ENCODE results near the gene EXOSC6. TPM values are rescaled to one million over a fixed set of nuclear protein-coding genes. Genes with fewer than 3 reads are reported as not detected.
A peak's percentile ranks its signal among the peaks of the same experiment; 100 is the strongest.

EXOSC6 gene
- total RNA-seq, 1 experiment from 2014 or later: 19.3 TPM

DNA sequence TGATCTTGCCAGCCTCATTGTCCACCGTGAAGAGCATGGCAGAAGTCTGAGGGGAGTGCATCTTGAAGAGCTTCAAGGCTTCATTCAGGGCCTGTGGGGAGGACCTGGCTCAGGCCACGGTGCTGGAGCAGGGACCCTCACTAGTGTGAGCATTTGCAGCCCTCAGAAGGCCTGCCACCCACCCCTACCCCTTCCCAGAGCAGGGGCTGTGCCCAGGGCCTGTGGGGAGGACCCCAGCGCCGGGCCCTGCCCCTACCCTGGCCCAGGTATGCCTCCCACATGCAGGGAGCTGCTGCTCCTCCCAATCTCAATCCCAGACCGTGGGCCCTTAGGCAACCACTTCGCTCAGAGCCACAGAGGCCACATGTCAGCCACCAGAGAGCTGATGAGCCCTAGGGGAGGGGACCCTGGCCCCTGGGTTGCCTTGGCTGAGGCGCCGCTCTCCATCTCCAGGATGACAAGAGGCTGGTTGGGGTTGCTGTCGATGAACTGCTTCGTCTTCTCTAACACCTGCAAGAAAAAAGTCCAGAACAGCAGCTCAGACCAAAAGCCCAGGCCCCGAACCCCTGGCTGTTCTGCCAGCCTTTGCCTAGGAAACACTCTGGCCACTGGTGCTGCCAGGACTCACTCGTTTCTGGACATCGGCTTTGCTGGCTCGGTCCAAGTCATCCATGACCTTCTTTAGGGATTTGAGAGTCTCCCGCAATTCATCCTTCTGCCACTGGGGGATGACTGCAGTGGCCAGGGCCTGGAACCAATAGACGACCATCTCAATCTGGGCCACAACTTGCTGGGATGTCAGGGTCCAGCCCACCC, 1.8 kb upstream of the EXOSC6 start:
- no peak for TF ChIP-seq POLR2AphosphoS5 (IDR thresholded peaks at IDR 0.05; ENCODE audit: low read depth, low read length)
- TF ChIP-seq CTCF (IDR thresholded peaks at IDR 0.05): peak; percentile 64; the same call in 1 of the 2 replicates
- Histone ChIP-seq H3K4me3 (ENCODE audit: low read depth in 2 of 2, low read length in 2 of 2) (no peak overlapping the region), H3K27ac (ENCODE audit: low read length) (no peak overlapping the region), H3K27me3 (ENCODE audit: control insufficient read depth, insufficient read depth, low read length) (no peaks in the 10 kb centered on the region), H3K9me3 (ENCODE audit: control insufficient read depth, insufficient read depth, low read depth, low read length) (no peaks in the 10 kb centered on the region), H3K4me1 (ENCODE audit: control insufficient read depth, insufficient read depth, low read length) (no peaks in the 10 kb centered on the region), H3K36me3 (ENCODE audit: control insufficient read depth, insufficient read depth, low read length) (peaks cover 7% of the 10 kb centered on the region)
- BruUV-seq (replicated peaks): no TSS peak
- no peak for ATAC-seq
- in situ Hi-C loops (cut with HindIII; ENCODE audit: low pct_unique_long_range_greater_than_20kb, low sequenced_read_pairs) (no loop called here), intact Hi-C loops (cut with micrococcal nuclease; ENCODE audit: unreplicated experiment) (no loop called here)
- CTCF ChIA-PET: no interaction called here
- no peak for DNase-seq (ENCODE audit: low read depth, low spot score)
- POLR2A ChIA-PET: interaction anchor here (0.7 kb wide), 1 partner anchor 12 kb away, joined by 4 read pairs; no protein-coding TSS in a partner anchor

DNA sequence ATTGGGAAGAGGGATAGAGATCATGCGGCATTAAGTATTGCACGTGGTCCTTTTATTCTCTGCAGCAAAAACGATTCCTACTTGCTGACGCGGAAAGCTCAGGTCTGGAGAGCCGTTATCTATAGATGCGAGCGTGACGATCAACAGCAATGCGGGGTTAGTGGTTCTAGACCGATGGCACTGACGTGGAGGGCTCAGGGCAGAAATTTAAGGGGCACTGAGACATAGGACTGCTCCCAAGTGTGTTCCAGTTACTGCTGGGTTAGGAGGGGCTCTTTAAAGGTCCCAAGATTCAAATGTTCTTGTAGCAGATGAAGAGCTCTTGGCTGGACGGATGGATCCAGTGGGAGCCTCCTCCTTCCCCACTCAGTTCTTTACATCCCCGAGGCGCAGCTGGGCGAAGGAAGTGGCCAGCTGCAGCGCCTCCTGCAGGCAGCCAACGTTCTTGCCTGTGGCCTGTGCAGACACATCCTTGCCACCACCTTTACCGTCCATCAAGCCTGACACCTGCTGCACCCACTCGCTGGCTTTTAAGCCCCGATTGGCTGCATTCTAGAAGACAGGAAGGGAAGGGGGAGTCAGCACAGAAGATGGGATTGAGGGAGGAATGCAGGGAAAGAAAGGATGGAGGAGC, 732 bp upstream of the EXOSC6 start:
- DNase-seq (ENCODE audit: low read depth, low spot score) (no peak), ATAC-seq (no peak)
- Histone ChIP-seq H3K9me3 (ENCODE audit: control insufficient read depth, insufficient read depth, low read depth, low read length) (no peaks in the 10 kb centered on the region), H3K27me3 (ENCODE audit: control insufficient read depth, insufficient read depth, low read length) (no peaks in the 10 kb centered on the region), H3K4me3 (ENCODE audit: low read depth in 2 of 2, low read length in 2 of 2) (no peak overlapping the region), H3K4me1 (ENCODE audit: control insufficient read depth, insufficient read depth, low read length) (no peaks in the 10 kb centered on the region), H3K27ac (ENCODE audit: low read length) (no peak overlapping the region), H3K36me3 (ENCODE audit: control insufficient read depth, insufficient read depth, low read length) (peaks cover 5% of the 10 kb centered on the region)
- TF ChIP-seq CTCF (IDR thresholded peaks at IDR 0.05) (peak; percentile 25), TCF7L2 (IDR thresholded peaks at IDR 0.05; ENCODE audit: low read depth, low read length) (no peak)
- intact Hi-C loops (cut with micrococcal nuclease; ENCODE audit: unreplicated experiment) (no loop called here), in situ Hi-C loops (cut with HindIII; ENCODE audit: low pct_unique_long_range_greater_than_20kb, low sequenced_read_pairs) (no loop called here)
- POLR2A ChIA-PET: interaction anchor here (0.6 kb wide), 1 partner anchor 36 kb away, joined by 7 read pairs; no protein-coding TSS in a partner anchor
- BruUV-seq (replicated peaks): no TSS peak
- CTCF ChIA-PET: no interaction called here

DNA sequence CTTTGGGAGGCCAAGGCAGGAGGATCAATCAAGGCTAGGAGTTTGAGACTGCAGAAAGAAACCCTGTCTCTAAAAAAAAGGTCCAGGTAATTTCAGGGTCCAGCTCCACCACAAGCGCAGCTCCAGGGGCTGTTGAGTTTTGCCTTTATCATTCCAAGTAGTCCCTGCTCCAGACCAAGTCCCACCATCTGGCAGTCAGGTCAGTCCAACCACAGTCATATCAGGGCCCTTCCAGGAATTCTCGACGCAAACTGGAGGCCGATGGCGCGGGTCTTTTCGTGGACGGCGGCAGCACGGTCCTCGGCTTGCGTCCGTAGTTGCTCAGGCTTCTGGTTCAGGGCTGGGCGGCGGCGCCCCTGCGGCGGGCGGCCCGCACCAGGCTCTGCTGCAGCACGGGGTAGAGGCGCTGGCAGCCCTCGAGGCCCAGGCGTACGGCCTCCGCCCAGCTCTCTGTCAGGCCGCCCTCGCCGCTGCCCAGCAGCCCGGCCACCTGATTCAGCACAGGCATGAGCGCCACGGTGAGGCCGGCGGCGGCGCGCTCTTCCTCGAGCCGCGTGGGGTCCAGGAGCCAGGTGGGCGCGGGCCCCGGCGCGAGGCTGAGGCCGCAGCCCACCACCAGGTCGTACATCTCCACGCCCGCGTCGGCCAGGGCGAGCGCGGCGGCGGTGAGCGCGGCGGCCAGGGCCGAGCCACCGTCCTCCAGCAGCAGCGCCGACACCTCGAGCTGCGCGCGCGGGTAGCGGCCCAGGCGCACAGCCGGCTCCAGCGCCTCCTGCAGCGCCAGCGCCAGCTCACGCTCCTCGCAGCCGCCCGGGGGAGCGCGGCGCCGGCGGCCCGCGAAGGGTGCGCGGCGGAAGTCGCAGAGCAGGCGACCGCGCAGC, 752 bp downstream of the EXOSC6 start:
- in situ Hi-C loops (cut with HindIII; ENCODE audit: low pct_unique_long_range_greater_than_20kb, low sequenced_read_pairs): no loop called here
- peak overlapping the region; percentile 50 to 60 for H3K4me3 ChIP-seq (ENCODE audit: low read depth in 2 of 2, low read length in 2 of 2)
- DNase-seq (ENCODE audit: low read depth, low spot score): no peak
- POLR2A ChIA-PET: no interaction called here
- CTCF ChIA-PET: no interaction called here
- ATAC-seq: peak; percentile 72
- intact Hi-C loops (cut with micrococcal nuclease; ENCODE audit: unreplicated experiment): no loop called here
- BruUV-seq (replicated peaks): no TSS peak
- H3K36me3 ChIP-seq (ENCODE audit: control insufficient read depth, insufficient read depth, low read length): peaks cover 1% of the 10 kb centered on the region
- no peaks in the 10 kb centered on the region for H3K9me3 ChIP-seq (ENCODE audit: control insufficient read depth, insufficient read depth, low read depth, low read length)
- peak overlapping the region; percentile 79 for H3K27ac ChIP-seq (ENCODE audit: low read length)
- H3K4me1 ChIP-seq (ENCODE audit: control insufficient read depth, insufficient read depth, low read length): no peaks in the 10 kb centered on the region
- TF ChIP-seq, protein P1, sequence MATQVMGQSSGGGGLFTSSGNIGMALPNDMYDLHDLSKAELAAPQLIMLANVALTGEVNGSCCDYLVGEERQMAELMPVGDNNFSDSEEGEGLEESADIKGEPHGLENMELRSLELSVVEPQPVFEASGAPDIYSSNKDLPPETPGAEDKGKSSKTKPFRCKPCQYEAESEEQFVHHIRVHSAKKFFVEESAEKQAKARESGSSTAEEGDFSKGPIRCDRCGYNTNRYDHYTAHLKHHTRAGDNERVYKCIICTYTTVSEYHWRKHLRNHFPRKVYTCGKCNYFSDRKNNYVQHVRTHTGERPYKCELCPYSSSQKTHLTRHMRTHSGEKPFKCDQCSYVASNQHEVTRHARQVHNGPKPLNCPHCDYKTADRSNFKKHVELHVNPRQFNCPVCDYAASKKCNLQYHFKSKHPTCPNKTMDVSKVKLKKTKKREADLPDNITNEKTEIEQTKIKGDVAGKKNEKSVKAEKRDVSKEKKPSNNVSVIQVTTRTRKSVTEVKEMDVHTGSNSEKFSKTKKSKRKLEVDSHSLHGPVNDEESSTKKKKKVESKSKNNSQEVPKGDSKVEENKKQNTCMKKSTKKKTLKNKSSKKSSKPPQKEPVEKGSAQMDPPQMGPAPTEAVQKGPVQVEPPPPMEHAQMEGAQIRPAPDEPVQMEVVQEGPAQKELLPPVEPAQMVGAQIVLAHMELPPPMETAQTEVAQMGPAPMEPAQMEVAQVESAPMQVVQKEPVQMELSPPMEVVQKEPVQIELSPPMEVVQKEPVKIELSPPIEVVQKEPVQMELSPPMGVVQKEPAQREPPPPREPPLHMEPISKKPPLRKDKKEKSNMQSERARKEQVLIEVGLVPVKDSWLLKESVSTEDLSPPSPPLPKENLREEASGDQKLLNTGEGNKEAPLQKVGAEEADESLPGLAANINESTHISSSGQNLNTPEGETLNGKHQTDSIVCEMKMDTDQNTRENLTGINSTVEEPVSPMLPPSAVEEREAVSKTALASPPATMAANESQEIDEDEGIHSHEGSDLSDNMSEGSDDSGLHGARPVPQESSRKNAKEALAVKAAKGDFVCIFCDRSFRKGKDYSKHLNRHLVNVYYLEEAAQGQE (IDR thresholded peaks at IDR 0.05; ENCODE audit: insufficient read depth in 1 of 2, low read depth in 2 of 2, low read length in 1 of 2): no peak
- TF ChIP-seq POLR2AphosphoS5 (IDR thresholded peaks at IDR 0.05; ENCODE audit: low read depth, low read length) (no peak), CTCF (IDR thresholded peaks at IDR 0.05) (no peak), SIN3A (IDR thresholded peaks at IDR 0.05; ENCODE audit: borderline replicate concordance, insufficient read depth, low read depth, low read length) (no peak; the same call in 1 of the 2 replicates), TCF7L2 (IDR thresholded peaks at IDR 0.05; ENCODE audit: low read depth, low read length) (no peak)
- no peaks in the 10 kb centered on the region for H3K27me3 ChIP-seq (ENCODE audit: control insufficient read depth, insufficient read depth, low read length)
